Raji (cell line): ENCODE results near the gene PPP6R1.

Experiments
- POLR2A ChIP-seq: IDR thresholded peaks from 2 replicates; pipeline ENCODE4 v1.6.1; 2011; ENCODE audit warnings: low read depth, low read length, control low read depth; ENCODE audit not compliant: insufficient read depth

Gene PPP6R1

GRCh38 chr19:55255618-55256423 lies 3.0 kb downstream of the PPP6R1 start:
- TF ChIP-seq POLR2A, result peak; percentile 73

GRCh38 chr19:55254625-55254977 lies 4.2 kb downstream of the PPP6R1 start:
- no peak for TF ChIP-seq POLR2A

GRCh38 chr19:55253842-55254624 lies 4.8 kb downstream of the PPP6R1 start:
- peak; percentile 58 for TF ChIP-seq POLR2A

- TF ChIP-seq POLR2A, result no peak
These were observed 5.8 kb downstream of the PPP6R1 start for GRCh38 chr19:55252760-55253663.

GRCh38 chr19:55251341-55252081 lies 7.3 kb downstream of the PPP6R1 start:
- TF ChIP-seq POLR2A, result no peak

- no peak for TF ChIP-seq POLR2A
These were observed 8.4 kb downstream of the PPP6R1 start for GRCh38 chr19:55250262-55251036.

GRCh38 chr19:55249841-55250240 lies 9.0 kb downstream of the PPP6R1 start:
- TF ChIP-seq POLR2A, result no peak

GRCh38 chr19:55248704-55249103 lies 10.1 kb downstream of the PPP6R1 start:
- no peak for TF ChIP-seq POLR2A

- TF ChIP-seq POLR2A, result no peak
These were observed 10.6 kb downstream of the PPP6R1 start for GRCh38 chr19:55248166-55248675.

GRCh38 chr19:55247621-55248099 lies 11.2 kb downstream of the PPP6R1 start:
- no peak for TF ChIP-seq POLR2A

GRCh38 chr19:55246462-55247451 lies 12.1 kb downstream of the PPP6R1 start:
- no peak for TF ChIP-seq POLR2A

- TF ChIP-seq POLR2A, result no peak
These were observed 13.4 kb downstream of the PPP6R1 start for GRCh38 chr19:55245236-55245904.
